MM.1S (cell line): ENCODE measurements around the gene CELF2.

Experiments
- DNase-seq: peaks from one replicate; pipeline ENCODE4 v3.0.0-alpha.2; 2015
- H2AFZ ChIP-seq: fragments of 300-600 bp; sonication (generic); 2 replicates; pipeline ENCODE4 v1.6.0; 2016; ENCODE audit warnings: antibody characterized with exemption, low read length
- H3F3A ChIP-seq: fragments of 300-600 bp; sonication (generic); 2 replicates; pipeline ENCODE4 v1.6.1; 2016; ENCODE audit warnings: mild to moderate bottlenecking, antibody characterized with exemption, low read length, moderate library complexity, mixed read lengths; ENCODE audit not compliant: insufficient read depth
- H3K27ac ChIP-seq: fragments of 300-600 bp; sonication (generic); 2 replicates; pipeline ENCODE4 v1.5.1; 2016; ENCODE audit warnings: mild to moderate bottlenecking, low read length
- H3K27me3 ChIP-seq: fragments of 300-600 bp; sonication (generic); replicated peaks from 2 replicates; pipeline ENCODE4 v1.6.0; 2016; ENCODE audit warnings: low read length; ENCODE audit not compliant: insufficient read depth
- H3K36me3 ChIP-seq: fragments of 300-600 bp; sonication (generic); replicated peaks from 2 replicates; pipeline ENCODE4 v1.6.1; 2016; ENCODE audit warnings: mild to moderate bottlenecking, low read length, mixed read lengths; ENCODE audit not compliant: insufficient read depth
- H3K4me1 ChIP-seq: fragments of 300-600 bp; sonication (generic); 2 replicates; pipeline ENCODE4 v1.6.1; 2016; ENCODE audit warnings: low read length, mixed read lengths
- H3K4me2 ChIP-seq: fragments of 300-600 bp; sonication (generic); 2 replicates; pipeline ENCODE4 v1.6.0; 2016; ENCODE audit warnings: low read depth, low read length
- H3K4me3 ChIP-seq: fragments of 300-600 bp; sonication (generic); 2 replicates; pipeline ENCODE4 v1.5.1; 2016; ENCODE audit warnings: low read length, mixed read lengths
- H3K79me2 ChIP-seq: fragments of 300-600 bp; sonication (generic); 2 replicates; pipeline ENCODE4 v1.6.1; 2016; ENCODE audit warnings: mixed run types, low read length, mixed read lengths
- H3K9ac ChIP-seq: fragments of 300-600 bp; sonication (generic); 2 replicates; pipeline ENCODE4 v1.6.1; 2016; ENCODE audit warnings: low read length, mixed read lengths
- H3K9me2 ChIP-seq: fragments of 300-600 bp; sonication (generic); replicated peaks from 2 replicates; pipeline ENCODE4 v1.6.1; 2016; ENCODE audit warnings: mild to moderate bottlenecking, low read length, mixed read lengths; ENCODE audit not compliant: insufficient read depth
- H3K9me3 ChIP-seq: fragments of 300-600 bp; sonication (generic); replicated peaks from 2 replicates; pipeline ENCODE4 v1.6.1; 2016; ENCODE audit warnings: mild to moderate bottlenecking, low read length, mixed read lengths; ENCODE audit not compliant: insufficient read depth
- H4K20me1 ChIP-seq: fragments of 300-600 bp; sonication (generic); 2 replicates; pipeline ENCODE4 v1.6.1; 2016; ENCODE audit warnings: mild to moderate bottlenecking, low read length, moderate library complexity, mixed read lengths; ENCODE audit not compliant: insufficient read depth
- CTCF ChIP-seq: fragments of 300-600 bp; sonication (generic); IDR thresholded peaks from 2 replicates; pipeline ENCODE4 v1.5.1; 2016; ENCODE audit warnings: antibody characterized with exemption, low read length, mixed read lengths
- EZH2 ChIP-seq: fragments of 300-600 bp; sonication (generic); optimal IDR thresholded peaks from 2 replicates; pipeline ENCODE3; 2017; ENCODE audit warnings: low read depth, mild to moderate bottlenecking, antibody characterized with exemption, low read length, mixed read lengths
- EZH2phosphoT487 ChIP-seq: fragments of 300-600 bp; sonication (generic); IDR thresholded peaks from 2 replicates; pipeline ENCODE4 v1.6.1; 2018; ENCODE audit warnings: antibody characterized with exemption, low read length

Gene CELF2

GRCh38 chr10:11170993-11171851, 153.6 kb downstream of the CELF2 start:
- no peaks in the 10 kb centered on the region for H4K20me1 ChIP-seq
- peaks cover 10% of the 10 kb centered on the region; the same call in 1 of the 2 replicates for H3K36me3 ChIP-seq
- H3K9ac ChIP-seq = peak overlapping the region; percentile 98
- TF ChIP-seq CTCF = no peak
- TF ChIP-seq EZH2 = no peak
- no peak for TF ChIP-seq EZH2phosphoT487
- peaks cover 100% of the 10 kb centered on the region for H3K79me2 ChIP-seq
- peaks cover 11% of the 10 kb centered on the region for H3K4me1 ChIP-seq
- H3K27me3 ChIP-seq = no peaks in the 10 kb centered on the region
- H3K9me3 ChIP-seq = no peaks in the 10 kb centered on the region
- no peak overlapping the region for H2AFZ ChIP-seq
- peak overlapping the region; percentile 99 for H3K27ac ChIP-seq
- peak overlapping the region; percentile 97 for H3K4me2 ChIP-seq
- H3K9me2 ChIP-seq = no peaks in the 10 kb centered on the region
- peaks cover 86% of the 10 kb centered on the region for H3F3A ChIP-seq
- peak overlapping the region; percentile 93 for H3K4me3 ChIP-seq
- DNase-seq = peak; percentile 69

GRCh38 chr10:11173042-11173441, 155.4 kb downstream of the CELF2 start:
- DNase-seq = peak; percentile 69
- Histone ChIP-seq H3K9ac (peak overlapping the region; percentile 98), H2AFZ (no peak overlapping the region), H3K9me2 (no peaks in the 10 kb centered on the region), H3F3A (peaks cover 97% of the 10 kb centered on the region), H4K20me1 (no peaks in the 10 kb centered on the region), H3K4me3 (peak overlapping the region; percentile 93), H3K27ac (peak overlapping the region; percentile 99), H3K79me2 (peaks cover 99% of the 10 kb centered on the region), H3K4me1 (peaks cover 27% of the 10 kb centered on the region), H3K36me3 (peaks cover 6% of the 10 kb centered on the region; the same call in 1 of the 2 replicates), H3K4me2 (peak overlapping the region; percentile 97), H3K9me3 (no peaks in the 10 kb centered on the region), H3K27me3 (no peaks in the 10 kb centered on the region)
- no peak for TF ChIP-seq EZH2phosphoT487
- no peak for TF ChIP-seq EZH2
- no peak for TF ChIP-seq CTCF

- no peaks in the 10 kb centered on the region for H3K9me2 ChIP-seq
- H3K79me2 ChIP-seq = peaks cover 95% of the 10 kb centered on the region
- H3K4me1 ChIP-seq = peaks cover 51% of the 10 kb centered on the region
- H3K36me3 ChIP-seq = peaks cover 3% of the 10 kb centered on the region; the same call in 1 of the 2 replicates
- no peaks in the 10 kb centered on the region for H3K9me3 ChIP-seq
- peak overlapping the region; percentile 99 for H3K27ac ChIP-seq
- peak; percentile 72 for DNase-seq
- H2AFZ ChIP-seq = no peak overlapping the region
- H4K20me1 ChIP-seq = no peaks in the 10 kb centered on the region
- TF ChIP-seq CTCF (no peak), EZH2phosphoT487 (no peak), EZH2 (no peak)
- peak overlapping the region; percentile 97 for H3K4me2 ChIP-seq
- H3K4me3 ChIP-seq = peak overlapping the region; percentile 93
- no peaks in the 10 kb centered on the region for H3K27me3 ChIP-seq
- peak overlapping the region; percentile 98 for H3K9ac ChIP-seq
- H3F3A ChIP-seq = peaks cover 97% of the 10 kb centered on the region
Observed at GRCh38 chr10:11175823-11176243, 158.2 kb downstream of the CELF2 start.
